Kidney tubule cell (primary cell): ENCODE data around the gene RYR2.

Source experiments
- DNase-seq: peaks from one replicate; pipeline ENCODE4 v3.0.0-alpha.2; 2018; ENCODE audit warnings: low spot score

The RYR2 gene

DNA sequence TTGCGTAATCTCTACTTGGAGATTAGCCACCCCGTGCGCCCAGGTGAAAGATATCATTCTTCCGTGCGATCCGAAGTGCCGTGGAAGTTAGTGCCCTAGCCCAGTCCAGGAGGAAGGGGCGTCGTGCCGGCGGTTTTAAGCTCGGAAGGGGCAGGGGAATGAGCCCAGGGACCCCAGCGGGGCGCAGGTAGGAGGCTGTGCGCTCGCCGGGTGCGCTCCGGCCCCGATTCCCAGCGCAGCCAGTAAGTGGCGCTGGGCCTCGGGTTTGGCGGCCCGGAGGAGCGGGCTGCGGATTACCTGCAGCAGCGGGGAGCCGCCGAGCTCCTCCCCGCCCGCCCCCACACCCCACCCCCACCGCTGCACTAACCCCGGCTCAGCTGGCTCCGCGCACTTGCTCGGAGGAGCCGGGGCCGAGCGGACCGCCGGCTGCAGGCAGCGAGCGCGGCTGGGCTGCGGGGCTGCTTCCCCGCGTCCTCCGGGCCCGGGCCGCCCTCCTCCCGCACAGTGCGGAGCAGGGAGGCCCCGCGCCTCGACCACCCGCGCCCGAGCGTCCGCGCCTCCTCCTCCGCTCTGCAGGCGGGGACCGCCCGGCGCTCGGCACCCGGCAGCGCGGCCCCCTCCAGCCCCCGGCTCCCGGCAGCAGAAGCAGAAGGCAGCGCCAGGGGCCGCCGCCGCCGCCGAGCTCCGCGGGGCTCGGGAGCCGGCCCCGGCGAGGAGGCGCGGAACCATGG, at the start of gene RYR2:
Gene RYR2, plus strand, starts transcription at position 390 of the 731 bp plus-strand sequence. Its CDS starts 338 bp downstream, at position 728.
- peak; percentile 33 for DNase-seq

DNA sequence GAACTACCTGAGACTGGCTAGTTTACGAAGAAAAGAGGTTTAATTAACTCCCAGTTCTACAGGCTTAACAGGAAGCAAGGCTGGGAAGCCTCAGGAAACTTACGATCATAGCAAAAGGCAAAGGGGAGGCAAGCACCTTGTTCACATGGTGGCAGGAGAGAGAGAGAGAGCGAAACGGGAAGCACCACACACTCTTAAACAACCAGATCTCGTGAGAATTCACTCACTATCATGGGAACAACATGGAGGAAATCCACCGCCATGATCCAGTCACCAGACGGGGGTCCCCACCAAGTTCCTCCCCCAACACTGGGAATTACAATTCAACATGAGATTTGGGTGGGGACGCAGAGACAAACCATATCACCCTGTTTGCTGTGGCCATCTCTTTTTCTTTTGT, 49.5 kb upstream of the RYR2 start:
- no peak for DNase-seq

- no peak for DNase-seq
Measured at GRCh38 chr1:236994450-236994849, 47.5 kb upstream of the RYR2 start.

- DNase-seq, result no peak
Measured at GRCh38 chr1:236997361-236997760, 44.6 kb upstream of the RYR2 start.

DNA sequence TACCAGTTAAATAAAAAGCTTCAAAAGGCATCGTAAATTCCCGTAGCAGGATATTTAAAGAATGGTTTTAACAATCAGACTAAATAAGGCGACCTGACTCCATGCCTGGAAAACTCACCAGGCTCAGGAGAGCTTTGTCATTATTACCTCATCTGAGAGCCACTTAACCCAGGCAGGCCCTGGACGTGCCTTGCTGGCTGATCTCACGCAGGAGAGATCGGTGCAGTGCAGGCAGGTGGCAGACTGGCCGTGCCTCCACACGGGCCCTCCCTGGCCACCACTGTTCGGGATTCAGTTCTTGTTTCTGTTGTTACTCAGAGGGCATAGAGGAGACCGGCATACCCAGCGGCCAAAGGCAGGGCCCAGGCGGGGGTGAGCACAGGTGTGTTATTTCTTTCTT, 44.1 kb upstream of the RYR2 start:
- DNase-seq, result peak; percentile 42

GRCh38 chr1:236998546-236998945, 43.4 kb upstream of the RYR2 start:
- no peak for DNase-seq

DNA sequence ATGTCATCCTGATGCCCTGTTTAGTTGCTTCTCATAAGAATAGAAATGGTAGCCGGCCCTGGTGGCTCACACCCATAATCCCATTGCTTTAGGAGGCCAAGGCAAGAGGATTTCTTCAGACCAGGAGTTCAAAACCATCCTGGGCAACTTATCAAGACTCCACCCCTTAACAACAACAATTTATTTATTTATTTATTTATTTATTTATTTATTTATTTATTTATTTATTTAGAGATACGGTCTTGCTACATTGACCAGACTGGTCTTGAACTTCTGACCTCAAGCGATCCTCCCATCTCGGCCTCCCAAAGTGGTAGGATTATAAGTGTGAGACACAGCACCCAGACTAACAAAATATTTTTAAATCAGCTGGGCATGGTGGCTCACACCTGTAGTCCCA, 41.8 kb upstream of the RYR2 start:
- DNase-seq, result no peak

DNA sequence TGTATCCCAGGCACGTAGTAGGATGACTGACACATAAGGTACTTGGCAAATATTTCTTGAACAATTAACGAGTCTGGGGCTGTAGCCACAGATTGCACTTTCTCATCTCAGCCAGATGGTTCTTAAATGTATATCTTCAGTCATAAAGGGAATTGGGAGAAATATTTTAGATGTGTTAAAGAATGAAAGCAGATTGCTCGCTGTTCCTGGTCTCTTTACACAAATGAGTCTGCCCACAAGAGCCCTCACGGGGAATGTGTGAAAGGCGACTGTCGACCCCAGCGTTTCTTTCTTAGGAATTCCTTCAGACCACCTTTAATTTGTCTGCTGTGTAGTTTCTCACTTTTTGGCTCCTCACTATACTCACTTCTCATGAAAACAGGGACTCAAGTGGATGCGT, 38.5 kb upstream of the RYR2 start:
- no peak for DNase-seq

GRCh38 chr1:237004116-237004515, 37.9 kb upstream of the RYR2 start, which contains the start of gene MT1HL1:
MT1HL1 (minus strand) TSS chr1:237004441; CDS start chr1:237004372, 69 bp downstream.
- no peak for DNase-seq

DNA sequence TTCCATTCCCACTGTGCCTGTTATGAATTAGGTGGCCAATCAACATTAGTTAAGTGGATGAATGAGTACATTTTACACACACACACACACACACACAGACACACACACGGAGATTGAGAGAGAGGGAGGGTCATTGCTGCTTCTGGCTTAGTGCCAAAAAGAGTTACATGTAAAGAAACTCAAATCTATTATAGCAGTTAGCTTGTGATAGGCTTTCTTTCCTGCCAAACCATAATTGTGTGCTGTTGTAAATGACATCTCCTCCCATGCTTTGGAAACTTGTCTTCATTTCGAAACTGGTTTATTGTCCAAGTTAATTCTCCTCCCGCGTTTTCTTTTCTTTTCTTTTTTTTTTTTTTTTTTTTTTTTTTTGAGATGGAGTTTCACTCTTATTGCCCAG, 36.3 kb upstream of the RYR2 start:
- no peak for DNase-seq

DNA sequence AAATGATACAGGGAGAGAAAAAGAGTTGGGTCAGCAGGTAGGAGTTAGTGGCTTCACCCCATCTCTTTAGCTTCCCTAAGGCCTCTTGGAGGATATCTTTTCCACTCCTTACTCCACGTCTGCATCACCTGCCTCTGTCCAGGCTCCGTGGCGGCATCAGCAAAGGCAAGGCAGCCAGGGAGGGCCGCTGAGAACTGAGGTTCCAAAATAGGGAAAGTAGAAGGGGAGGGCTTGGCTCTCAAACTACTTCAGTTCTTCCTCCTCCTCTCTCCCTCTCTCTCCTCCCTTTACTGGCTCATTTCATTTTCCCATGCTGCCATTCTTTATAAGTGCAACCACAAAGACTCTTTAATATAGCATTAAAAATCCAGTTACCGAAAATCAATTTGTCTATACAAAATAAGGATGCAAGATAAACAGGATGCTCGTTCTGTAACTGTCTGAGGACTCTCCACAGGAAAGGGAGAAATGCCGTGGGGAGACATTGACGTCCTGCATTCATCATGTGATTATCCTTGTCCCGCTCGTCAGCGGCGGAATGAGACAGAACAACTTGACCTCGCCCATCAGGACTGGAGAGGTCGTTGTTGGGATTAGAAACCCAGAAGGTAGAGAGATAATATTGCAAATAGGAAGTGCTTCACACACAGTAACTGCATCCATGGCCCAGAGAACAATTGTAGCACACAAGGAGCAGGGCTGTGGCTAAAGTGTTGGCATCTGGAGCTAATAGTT, 34.7 kb upstream of the RYR2 start:
- no peak for DNase-seq

DNA sequence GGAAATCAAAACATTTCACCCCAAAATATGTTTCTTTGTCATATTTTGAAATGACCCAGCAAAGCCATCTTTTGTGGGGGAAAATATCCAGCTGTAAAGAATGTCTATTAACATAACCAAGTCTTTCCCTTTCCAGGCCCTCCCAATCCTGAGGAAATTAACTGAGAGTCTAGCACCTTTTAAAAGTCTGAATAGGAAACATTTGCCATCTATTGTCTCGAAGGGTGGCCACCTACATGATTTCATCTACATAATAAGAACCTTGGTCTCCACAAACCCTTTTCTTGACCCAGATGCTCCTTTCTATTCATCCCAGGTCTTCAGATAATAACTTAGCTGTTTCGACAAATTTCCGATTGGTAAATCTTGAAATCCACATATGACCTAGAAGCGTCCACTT, 32.4 kb upstream of the RYR2 start:
- DNase-seq, result no peak

DNA sequence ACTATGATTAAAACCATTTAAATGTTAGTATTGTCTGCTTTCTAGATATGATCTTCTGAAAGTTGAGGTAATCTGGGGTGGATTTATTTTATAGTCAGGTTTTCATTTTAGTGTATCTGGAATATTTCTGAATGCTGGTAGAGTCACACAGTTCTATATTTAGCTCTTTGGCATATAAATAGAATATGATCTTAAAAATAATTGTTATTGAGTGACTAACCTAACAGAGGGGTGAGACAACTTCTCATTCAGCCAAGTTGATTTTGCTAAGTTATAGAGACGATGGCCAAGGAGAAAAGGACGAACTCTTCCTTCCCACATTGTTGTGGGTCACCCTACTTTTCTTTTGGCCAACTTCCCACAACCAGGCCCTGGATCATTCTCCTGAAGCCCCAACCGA, 30.6 kb upstream of the RYR2 start:
- DNase-seq, result no peak

DNA sequence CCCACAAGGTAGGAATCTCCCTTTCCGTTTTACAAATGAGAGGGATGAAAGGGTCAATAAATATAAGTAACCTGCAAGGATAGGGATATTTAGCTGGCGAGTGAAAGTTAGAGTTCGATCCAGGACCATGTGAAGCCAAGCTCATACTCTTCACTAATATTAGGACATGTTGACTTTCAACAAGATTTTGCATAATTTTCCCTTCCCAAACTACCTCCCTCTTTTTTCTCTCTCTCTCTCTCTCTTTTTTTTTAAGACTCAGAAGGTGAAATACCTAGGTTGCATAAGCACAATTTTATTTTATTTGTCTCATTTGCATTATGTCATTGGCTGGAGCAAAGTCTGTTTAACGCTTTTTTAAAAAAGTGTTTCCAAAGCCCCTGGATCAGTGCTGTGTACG, 29.6 kb upstream of the RYR2 start:
- no peak for DNase-seq

DNA sequence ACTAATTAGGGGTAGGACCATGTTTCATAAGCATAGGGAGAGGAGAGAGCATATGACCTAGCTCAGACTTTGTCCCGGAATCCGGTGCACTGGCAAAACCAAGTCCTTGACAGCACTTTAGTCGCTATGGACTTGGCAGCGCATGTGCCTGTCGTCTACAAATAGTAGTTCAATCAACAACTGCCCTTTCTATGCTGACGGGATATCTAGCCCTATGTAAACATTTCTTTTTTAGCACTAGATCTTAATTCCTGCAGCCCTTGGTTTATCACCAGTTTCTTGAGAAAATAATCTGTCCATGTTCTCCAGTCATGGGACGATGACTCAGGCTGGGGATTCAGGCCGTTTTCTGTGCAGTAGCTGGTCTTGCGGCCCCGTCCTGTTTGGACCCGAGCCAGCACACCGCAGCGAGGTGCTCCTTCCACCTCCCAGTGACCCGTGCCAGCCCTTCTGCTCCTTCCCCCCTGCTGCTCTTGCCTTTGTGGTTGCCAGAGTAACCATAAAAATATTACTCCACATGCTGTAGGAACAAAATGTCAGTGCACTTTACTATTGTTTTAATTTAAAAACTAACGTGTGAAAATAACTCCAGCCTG, 29.1 kb upstream of the RYR2 start:
- DNase-seq, result peak; percentile 92

GRCh38 chr1:237013608-237014007, 28.4 kb upstream of the RYR2 start:
- no peak for DNase-seq

DNA sequence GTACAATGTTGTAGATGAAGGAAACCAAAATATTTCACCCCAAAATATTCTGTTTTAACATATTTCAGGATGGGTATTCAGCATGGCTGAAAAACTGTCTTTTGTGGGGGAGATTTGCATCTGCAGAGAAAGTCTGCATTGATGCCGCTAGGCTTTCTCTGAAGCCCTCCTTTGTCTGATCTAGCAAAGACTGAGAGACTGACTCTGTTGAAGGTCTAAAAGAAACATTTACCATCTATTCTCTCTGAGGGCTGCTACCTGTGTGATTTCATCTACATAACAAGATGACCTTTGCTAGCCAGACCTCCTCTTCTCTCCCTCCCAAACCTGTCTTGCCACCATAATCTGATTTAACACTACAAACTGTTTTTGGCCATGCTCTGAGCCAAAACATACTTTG, 25.4 kb upstream of the RYR2 start:
- DNase-seq, result no peak

DNA sequence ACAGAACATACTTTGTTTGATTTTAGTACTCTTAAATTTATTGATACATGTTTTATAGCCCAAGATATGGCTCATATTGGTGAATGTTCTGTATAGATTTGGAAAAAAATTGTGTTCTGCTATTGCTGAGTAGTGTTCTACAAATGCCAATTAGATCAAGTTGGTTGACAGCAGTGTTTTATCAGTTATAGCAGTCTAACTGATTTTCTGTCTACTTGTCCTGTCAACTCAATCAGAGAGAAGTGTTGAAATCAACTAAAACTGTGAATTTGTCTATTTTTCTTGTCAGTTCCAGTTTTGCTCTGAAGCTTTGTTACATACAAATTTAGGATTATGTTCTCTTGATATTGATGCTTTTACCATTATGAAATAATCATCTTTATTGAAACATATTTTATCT, 23.1 kb upstream of the RYR2 start:
- DNase-seq, result no peak

- DNase-seq, result no peak
Measured at GRCh38 chr1:237025358-237026074, 16.5 kb upstream of the RYR2 start.

- no peak for DNase-seq
Measured at GRCh38 chr1:237029240-237029639, 12.7 kb upstream of the RYR2 start.

GRCh38 chr1:237029850-237030535, 12.0 kb upstream of the RYR2 start:
- DNase-seq, result no peak

DNA sequence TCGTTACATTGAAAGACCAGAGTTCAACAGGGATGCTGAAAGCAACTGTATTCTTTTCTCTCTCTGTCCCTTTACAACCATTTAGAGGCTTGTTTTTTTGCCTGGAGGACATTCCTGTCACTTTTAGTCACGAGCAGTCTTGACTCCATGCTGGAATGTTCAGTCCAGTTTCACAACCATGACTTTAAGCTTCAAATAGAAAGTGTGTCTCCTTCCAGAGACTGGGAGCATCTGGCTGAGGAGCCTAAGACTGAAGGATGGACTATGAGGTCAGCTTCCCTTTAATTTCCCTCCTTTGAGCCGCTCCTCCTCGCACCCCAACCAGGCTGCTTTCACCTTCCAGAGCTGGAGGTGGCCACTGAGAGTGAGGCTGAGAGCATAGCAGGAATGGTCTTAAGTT, 10.5 kb upstream of the RYR2 start:
- no peak for DNase-seq
